Tibial nerve (tissue), 4 donors: Measurements from ENCODE around the gene MT1E. TPM values are rescaled to one million over a fixed set of nuclear protein-coding genes. Genes with fewer than 3 reads are reported as not detected.

Experiments used
- DNase-seq, 2 donors: peaks; one replicate each; pipeline ENCODE4 v3.0.0-alpha.2; 2019; ENCODE audit warnings: low spot score in 2 of 2
- H3K27ac ChIP-seq, 4 donors: fragments of 200-600 bp; sonication (generic) in 3 of 4; one replicate each; pipeline ENCODE4 v1.5.1; 2017 to 2019; ENCODE audit warnings: mild to moderate bottlenecking in 1 of 4
- H3K27me3 ChIP-seq, 2 donors: fragments of 200-600 bp; sonication (generic) in 1 of 2; one replicate each; pipeline versions ENCODE4 v1.5.1 to v1.6.0; 2017 to 2019
- H3K36me3 ChIP-seq, 3 donors: fragments of 200-600 bp; sonication (generic); one replicate each; pipeline ENCODE4 v1.5.1; 2018 to 2019
- H3K4me1 ChIP-seq, 4 donors: fragments of 200-600 bp; sonication (generic) in 3 of 4; one replicate each; pipeline ENCODE4 v1.5.1; 2017 to 2019
- H3K4me3 ChIP-seq, 4 donors: fragments of 200-600 bp; sonication (generic) in 3 of 4; one replicate each; pipeline ENCODE4 v1.5.1; 2017 to 2019; ENCODE audit warnings: mild to moderate bottlenecking in 1 of 4, moderate library complexity in 1 of 4
- H3K9me3 ChIP-seq, 4 donors: fragments of 200-600 bp; sonication (generic) in 3 of 4; one replicate each; pipeline ENCODE4 v1.5.1; 2017 to 2019
- CTCF ChIP-seq, 5 experiments: fragments of 200-600 bp in 3 of 5; fragments of 450-650 bp in 2 of 5; sonication (generic) in 3 of 5; IDR thresholded peaks; one replicate each; pipeline ENCODE4 v1.5.1; 2016 to 2019; ENCODE audit warnings: antibody characterized with exemption in 5 of 5, mild to moderate bottlenecking in 3 of 5, moderate library complexity in 2 of 5
- EP300 ChIP-seq, 2 donors: sonication (generic); formaldehyde crosslinking; IDR thresholded peaks; one replicate each; pipeline ENCODE4 v1.6.1; 2017; ENCODE audit warnings: antibody characterized with exemption in 2 of 2, mild to moderate bottlenecking in 1 of 2
- POLR2A ChIP-seq, 2 donors: fragments of 450-650 bp; IDR thresholded peaks; one replicate each; pipeline ENCODE4 v1.6.1; 2017; ENCODE audit warnings: antibody characterized with exemption in 2 of 2, mild to moderate bottlenecking in 2 of 2, moderate library complexity in 2 of 2
- WGBS, 2 donors: methylation state at CpG; one replicate each; pipeline ENCODE4 v1.1.5; 2018; 5-methylcytosine and 5-hydroxymethylcytosine counted together
- total RNA-seq, 4 donors: library from RNA; depleted of rRNA; stranded (reverse); fragments of >200 nt; gene quantifications; one replicate each; pipeline ENCODE4 v1.1.0, GENCODE V29; 2016

The MT1E gene
- total RNA-seq, 4 donors from 2014 or later: 229 to 1,068 (median 290) TPM

DNA sequence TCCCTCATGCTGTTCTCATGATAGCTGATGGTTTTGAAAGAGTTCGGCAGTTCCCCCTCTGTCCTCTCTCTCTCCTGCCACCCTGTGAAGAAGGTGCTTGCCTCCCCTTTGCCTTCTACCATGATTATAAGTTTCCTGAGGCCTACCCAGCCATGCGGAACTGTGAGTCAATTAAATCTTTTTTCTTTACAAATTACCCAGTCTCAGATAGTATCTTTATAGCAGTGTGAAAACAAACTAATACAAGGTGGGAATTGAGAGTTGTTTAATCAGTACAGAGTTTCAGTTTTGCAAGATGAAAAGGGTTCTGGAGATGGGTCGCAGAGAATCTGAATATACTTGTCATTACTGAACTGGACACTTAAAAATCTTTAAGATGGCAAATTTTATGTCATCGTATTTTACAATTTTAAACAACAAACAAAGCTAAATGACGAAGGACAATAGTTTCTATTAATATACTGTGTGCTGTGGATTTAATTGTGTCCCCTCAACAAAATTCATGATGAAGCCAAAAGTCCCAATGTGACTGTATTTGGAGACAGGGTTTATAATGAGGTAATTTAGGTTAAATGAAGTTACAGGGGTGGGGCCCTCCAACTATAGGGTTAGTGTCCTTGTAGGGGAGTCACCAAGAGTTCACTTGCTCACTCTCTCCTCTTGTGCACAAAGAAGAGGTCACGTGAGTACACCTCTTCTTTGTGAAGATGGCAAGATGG, 31.8 kb upstream of the MT1E start:
- Histone ChIP-seq H3K9me3 (no peaks in the 10 kb centered on the region), H3K27ac (no peak overlapping the region), H3K4me3 (no peak overlapping the region), H3K36me3 (no peaks in the 10 kb centered on the region), H3K4me1 (peaks cover 0 to 21% (median 4%) of the 10 kb centered on the region in 4 donors), H3K27me3 (peaks cover 0 to 14% of the 10 kb centered on the region in 2 donors)
- TF ChIP-seq CTCF (IDR thresholded peaks at IDR 0.05) (no peak), POLR2A (IDR thresholded peaks at IDR 0.05) (no peak), EP300 (IDR thresholded peaks at IDR 0.05) (no peak)
- DNase-seq: no peak
- WGBS, 2 donors: 76 to 94% methylated on average over 6 of the region's 6 CpGs

GRCh38 chr16:56594292-56594619, 31.3 kb upstream of the MT1E start:
- Histone ChIP-seq H3K36me3 (no peaks in the 10 kb centered on the region), H3K27me3 (peaks cover 0 to 11% of the 10 kb centered on the region in 2 donors), H3K9me3 (no peaks in the 10 kb centered on the region), H3K27ac (no peak overlapping the region), H3K4me1 (peaks cover 0 to 16% (median 2%) of the 10 kb centered on the region in 4 donors), H3K4me3 (no peak overlapping the region)
- DNase-seq: no peak
- no peak for TF ChIP-seq CTCF (IDR thresholded peaks at IDR 0.05)
- TF ChIP-seq EP300 (IDR thresholded peaks at IDR 0.05): no peak
- no peak for TF ChIP-seq POLR2A (IDR thresholded peaks at IDR 0.05)
- 94 to 96% methylated on average over 5 of the region's 5 CpGs for whole genome bisulfite sequencing, 2 donors

DNA sequence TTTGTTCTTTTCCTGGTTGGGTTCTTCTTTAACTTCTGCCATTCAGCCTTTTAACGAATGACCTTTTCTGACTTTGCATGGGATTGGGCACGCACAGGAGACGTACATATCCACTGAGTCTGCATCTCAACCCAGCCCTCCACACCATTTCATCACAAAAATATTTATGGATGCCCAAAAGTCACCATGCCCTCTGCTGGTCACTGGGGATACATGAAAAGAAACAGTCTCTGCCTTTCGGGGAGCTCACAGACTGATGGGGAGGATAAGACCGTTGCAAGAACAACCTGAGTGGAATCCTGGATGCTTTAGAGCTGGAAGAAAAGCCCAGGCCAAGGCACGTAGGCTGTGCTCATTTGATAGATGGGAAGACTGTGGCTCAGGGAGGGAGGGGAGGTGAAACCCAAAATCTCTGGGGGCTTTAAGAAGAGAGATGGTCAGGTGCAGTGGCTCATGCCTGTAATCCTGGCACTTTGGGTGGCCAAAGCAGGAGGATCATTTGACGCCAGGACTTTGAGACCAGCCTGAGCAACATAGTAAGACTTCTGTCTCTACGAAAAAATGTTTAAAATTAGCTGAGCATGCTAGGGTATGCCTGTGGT, 25.1 kb upstream of the MT1E start:
- H3K27ac ChIP-seq: peak overlapping the region in 2 of 4 donors; percentile 32 to 52
- no peak for TF ChIP-seq POLR2A (IDR thresholded peaks at IDR 0.05)
- peak; percentile 50 to 75 (median 68) for TF ChIP-seq CTCF (IDR thresholded peaks at IDR 0.05)
- TF ChIP-seq EP300 (IDR thresholded peaks at IDR 0.05): peak in 1 of 2 donors; percentile 59
- no peaks in the 10 kb centered on the region for H3K36me3 ChIP-seq
- no peaks in the 10 kb centered on the region for H3K27me3 ChIP-seq
- H3K4me3 ChIP-seq: no peak overlapping the region
- DNase-seq: peak in 1 of 2 donors; percentile 49
- peaks cover 0 to 3% (median 0%) of the 10 kb centered on the region in 4 donors for H3K4me1 ChIP-seq
- no peaks in the 10 kb centered on the region for H3K9me3 ChIP-seq
- 31% methylated on average over 8 of the region's 8 CpGs for WGBS, 2 donors

- DNase-seq: no peak
- Histone ChIP-seq H3K27me3 (no peaks in the 10 kb centered on the region), H3K4me3 (no peak overlapping the region), H3K9me3 (no peaks in the 10 kb centered on the region), H3K36me3 (no peaks in the 10 kb centered on the region), H3K27ac (peak overlapping the region in 1 of 4 donors; percentile 52), H3K4me1 (peaks cover 0 to 11% (median 3%) of the 10 kb centered on the region in 4 donors)
- TF ChIP-seq POLR2A (IDR thresholded peaks at IDR 0.05): no peak
- TF ChIP-seq CTCF (IDR thresholded peaks at IDR 0.05): no peak
- no peak for TF ChIP-seq EP300 (IDR thresholded peaks at IDR 0.05)
- 56 to 57% methylated on average over 9 of the region's 9 CpGs for WGBS, 2 donors
These were observed 24.3 kb upstream of the MT1E start for GRCh38 chr16:56601325-56601724.

- Histone ChIP-seq H3K27me3 (no peaks in the 10 kb centered on the region), H3K4me3 (no peak overlapping the region), H3K4me1 (peaks cover 0 to 31% (median 17%) of the 10 kb centered on the region in 4 donors), H3K36me3 (no peaks in the 10 kb centered on the region), H3K9me3 (no peaks in the 10 kb centered on the region), H3K27ac (peak overlapping the region in 1 of 4 donors; percentile 53)
- DNase-seq: no peak
- TF ChIP-seq CTCF (IDR thresholded peaks at IDR 0.05) (peak in 3 of 5 experiments; percentile 31 to 56 (median 33)), POLR2A (IDR thresholded peaks at IDR 0.05) (no peak)
- WGBS, 2 donors: 54 to 63% methylated on average over 4 of the region's 4 CpGs
These were observed 22.0 kb upstream of the MT1E start for GRCh38 chr16:56603589-56603988.
